Measurements from ENCODE around the gene GMDS. TPM values are rescaled to one million over a fixed set of nuclear protein-coding genes. Genes with fewer than 3 reads are reported as not detected.

GMDS gene
- total and polyA plus RNA-seq, 2 donors (not counting 3 experiments of a cell fraction or from before 2014, with no cell fraction given): 9.8 to 23.5 TPM

- BruUV-seq (replicated peaks): no TSS peak
- ChIA-PET CTCF (no interaction called here), POLR2A (no interaction called here)
- TF ChIP-seq POLR2A (IDR thresholded peaks at IDR 0.05; ENCODE audit: low read depth, low read length) (no peak), FOS (IDR thresholded peaks at IDR 0.05; ENCODE audit: borderline replicate concordance, insufficient read depth, low read length) (no peak), GATA2 (IDR thresholded peaks at IDR 0.05; ENCODE audit: insufficient read depth, insufficient read length, low read depth, low read length) (no peak), POLR2AphosphoS5 (IDR thresholded peaks at IDR 0.05; ENCODE audit: insufficient read depth, low read depth, low read length) (no peak), MAX (IDR thresholded peaks at IDR 0.05; ENCODE audit: insufficient read depth, insufficient read length) (no peak), EZH2 (IDR thresholded peaks at IDR 0.05; ENCODE audit: borderline replicate concordance, low read depth, low read length, severe bottlenecking) (no peak), CTCF (IDR thresholded peaks at IDR 0.05; ENCODE audit: extremely low read depth in 1 of 2, insufficient read depth in 1 of 2, low read depth in 1 of 2, low read length in 2 of 2) (no peak), MYC (IDR thresholded peaks at IDR 0.05; ENCODE audit: low read depth, low read length) (no peak), JUN (IDR thresholded peaks at IDR 0.05; ENCODE audit: borderline replicate concordance, insufficient read depth, insufficient read length, low read depth) (no peak)
- no peaks in the 10 kb centered on the region for H3K9me3 ChIP-seq (replicated peaks; ENCODE audit: control insufficient read depth, insufficient read depth, low read length)
- peaks cover 14% of the 10 kb centered on the region for H3K4me1 ChIP-seq (ENCODE audit: control insufficient read depth, extremely low read depth, insufficient read depth, low read length)
- H3K27me3 ChIP-seq (ENCODE audit: control insufficient read depth in 2 of 2, insufficient read depth in 2 of 2, low read length in 2 of 2): no peaks in the 10 kb centered on the region
- dilution Hi-C loops (cut with MboI; ENCODE audit: extremely low pct_ligation_motif_present, low sequenced_read_pairs) (no loop called here), intact Hi-C loops (cut with micrococcal nuclease) (no loop called here)
- no peaks in the 10 kb centered on the region for H4K20me1 ChIP-seq (replicated peaks; ENCODE audit: control insufficient read depth, extremely low read depth, insufficient read depth, low read length)
- H3K9me1 ChIP-seq (replicated peaks; ENCODE audit: control insufficient read depth, extremely low read depth, insufficient read depth, low read length): no peaks in the 10 kb centered on the region
- H2AFZ ChIP-seq (ENCODE audit: low read depth, low read length): no peak overlapping the region
- H3K4me2 ChIP-seq (ENCODE audit: insufficient read depth, low read length): no peak overlapping the region
- DNase-seq (ENCODE audit: low read depth, low spot score) (no peak), FAIRE-seq (no peak)
- no peak overlapping the region for H3K9ac ChIP-seq (replicated peaks; ENCODE audit: extremely low read depth, insufficient read depth, low read length)
- no peaks in the 10 kb centered on the region for H3K36me3 ChIP-seq (ENCODE audit: control insufficient read depth in 2 of 2, extremely low read depth in 1 of 2, insufficient read depth in 2 of 2, low read length in 2 of 2)
- H3K4me3 ChIP-seq (replicated peaks in 1 of 3; ENCODE audit: insufficient read depth in 1 of 3, low read depth in 1 of 3, low read length in 3 of 3): no peak overlapping the region
- H3K27ac ChIP-seq (ENCODE audit: insufficient read depth, low read depth, low read length): no peak overlapping the region
- no peaks in the 10 kb centered on the region for H3K79me2 ChIP-seq (ENCODE audit: control insufficient read depth, insufficient read depth, low read length)
Observed at GRCh38 chr6:1841136-1841535, 404.3 kb downstream of the GMDS start.

Data from endothelial cell of umbilical vein (primary cell).